Putamen (tissue), 1 donor: Measurements from ENCODE around the gene MRPL57.
"Not testable (repeated sequence)": the region's sequence is repeated elsewhere in the genome, so short reads cannot be mapped to it uniquely, and the experiment has no call there.

Experiments used
- DNase-seq: peaks from one replicate; pipeline ENCODE4 v3.0.0-alpha.2; 2016; ENCODE audit warnings: low spot score

Gene MRPL57

GRCh38 chr13:21197606-21198225, 21.3 kb downstream of the MRPL57 start:
- not testable (repeated sequence) for DNase-seq

GRCh38 chr13:21198391-21198790, 21.9 kb downstream of the MRPL57 start:
- DNase-seq: not testable (repeated sequence)

- not testable (repeated sequence) for DNase-seq
These were observed 25.2 kb downstream of the MRPL57 start for GRCh38 chr13:21201456-21202190.

- DNase-seq: no peak
These were observed 26.5 kb downstream of the MRPL57 start for GRCh38 chr13:21202767-21203531.

GRCh38 chr13:21208652-21209154, 32.2 kb downstream of the MRPL57 start:
- no peak for DNase-seq

- DNase-seq: no peak
These were observed 35.8 kb downstream of the MRPL57 start for GRCh38 chr13:21212138-21212775.

- DNase-seq: not testable (repeated sequence)
These were observed 39.0 kb downstream of the MRPL57 start for GRCh38 chr13:21215419-21215818.

- DNase-seq: peak; percentile 5
These were observed 39.9 kb downstream of the MRPL57 start for GRCh38 chr13:21216332-21216731.

- no peak for DNase-seq
These were observed 42.0 kb downstream of the MRPL57 start for GRCh38 chr13:21218351-21219035.

- DNase-seq: no peak
These were observed 42.6 kb downstream of the MRPL57 start for GRCh38 chr13:21219036-21219381.

GRCh38 chr13:21219716-21220115, 43.3 kb downstream of the MRPL57 start:
- not testable (repeated sequence) for DNase-seq

GRCh38 chr13:21221268-21221667, 44.8 kb downstream of the MRPL57 start:
- DNase-seq: no peak

- no peak for DNase-seq
These were observed 48.6 kb downstream of the MRPL57 start for GRCh38 chr13:21225082-21225481.

- DNase-seq: no peak
These were observed 49.6 kb downstream of the MRPL57 start for GRCh38 chr13:21225841-21226581.

GRCh38 chr13:21227917-21228316, 51.5 kb downstream of the MRPL57 start:
- no peak for DNase-seq
